KOPT-K1 (cell line): ENCODE data around the gene RBM22.

Experiments used
- H3K27ac ChIP-seq: fragments of 200-600 bp; sonication (generic); 2 replicates; pipeline ENCODE4 v1.5.1; 2016; ENCODE audit warnings: antibody characterized with exemption, mild to moderate bottlenecking, low read depth, low read length; ENCODE audit not compliant: poor library complexity, severe bottlenecking
- H3K36me3 ChIP-seq: fragments of 200-600 bp; sonication (generic); 2 replicates; pipeline ENCODE4 v1.5.1; 2017; ENCODE audit warnings: antibody characterized with exemption, mild to moderate bottlenecking, low read length, moderate library complexity; ENCODE audit not compliant: insufficient read depth
- H3K9me3 ChIP-seq: fragments of 200-600 bp; sonication (generic); 2 replicates; pipeline ENCODE4 v1.5.1; 2017; ENCODE audit warnings: antibody characterized with exemption, low read length, mild to moderate bottlenecking; ENCODE audit not compliant: insufficient read depth, poor library complexity, severe bottlenecking

RBM22 gene

GRCh38 chr5:150692276-150692675 lies 8.6 kb downstream of the RBM22 start:
- peaks cover 80% of the 10 kb centered on the region for H3K36me3 ChIP-seq
- H3K27ac ChIP-seq: no peak overlapping the region
- no peaks in the 10 kb centered on the region for H3K9me3 ChIP-seq

DNA sequence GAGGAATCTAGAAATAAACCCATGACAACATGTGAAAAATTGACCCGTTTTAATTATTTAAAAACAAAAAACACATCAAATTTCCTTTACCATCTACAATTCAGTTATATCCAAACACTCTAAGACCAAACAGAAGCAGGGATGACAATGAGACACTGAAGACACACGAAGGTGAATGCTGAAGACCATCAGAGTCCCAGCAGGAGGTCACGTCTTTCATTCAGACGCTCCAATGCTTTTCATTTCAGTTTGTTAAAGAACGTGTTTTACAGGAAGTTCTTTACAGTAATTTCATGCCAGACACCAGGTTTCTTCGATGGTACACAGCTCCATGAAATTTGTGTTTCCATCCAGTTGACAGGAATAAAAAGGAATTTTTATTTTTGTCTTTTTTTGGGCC lies 10.1 kb downstream of the RBM22 start:
- peaks cover 65% of the 10 kb centered on the region for H3K36me3 ChIP-seq
- no peaks in the 10 kb centered on the region for H3K9me3 ChIP-seq
- H3K27ac ChIP-seq: no peak overlapping the region

DNA sequence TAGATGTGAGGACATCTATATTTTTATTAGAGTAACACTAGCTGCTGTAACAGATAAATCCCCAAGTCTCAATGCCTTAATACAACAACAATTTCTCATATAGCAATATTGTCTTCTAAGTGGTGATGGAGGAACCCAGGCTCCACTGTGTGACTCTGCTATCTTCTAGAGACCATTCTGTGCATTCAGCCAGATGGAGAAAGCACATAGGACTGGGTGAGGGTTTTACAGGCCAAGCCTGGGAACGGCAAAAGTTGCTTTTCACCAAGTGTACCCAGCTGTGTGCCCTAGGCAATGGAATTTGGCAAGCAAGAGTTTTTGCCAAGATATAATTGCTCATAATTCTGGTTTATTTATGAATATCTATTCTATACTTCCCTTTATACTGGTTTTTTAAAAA lies 11.7 kb downstream of the RBM22 start:
- H3K27ac ChIP-seq: no peak overlapping the region
- no peaks in the 10 kb centered on the region for H3K9me3 ChIP-seq
- H3K36me3 ChIP-seq: peaks cover 48% of the 10 kb centered on the region

DNA sequence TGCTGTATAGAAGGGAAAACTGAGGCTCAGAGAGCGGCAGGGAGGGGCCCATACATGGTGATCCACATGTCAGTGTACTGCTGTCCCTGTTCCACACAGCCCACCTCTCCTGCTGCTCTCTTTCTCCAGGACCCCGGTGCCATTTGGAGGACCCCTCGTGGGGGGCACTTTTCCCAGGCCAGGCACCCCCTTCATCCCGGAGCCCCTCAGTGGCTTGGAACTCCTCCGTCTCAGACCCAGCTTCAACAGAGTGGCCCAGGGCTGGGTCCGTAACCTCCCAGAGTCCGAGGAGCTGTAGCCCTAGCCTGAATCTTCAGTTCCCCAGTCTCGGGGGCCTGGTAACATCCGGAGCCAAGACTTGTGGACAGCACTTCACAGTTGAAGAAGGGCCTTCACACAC lies 24.3 kb downstream of the RBM22 start:
- no peaks in the 10 kb centered on the region for H3K36me3 ChIP-seq
- H3K27ac ChIP-seq: no peak overlapping the region
- no peaks in the 10 kb centered on the region for H3K9me3 ChIP-seq

DNA sequence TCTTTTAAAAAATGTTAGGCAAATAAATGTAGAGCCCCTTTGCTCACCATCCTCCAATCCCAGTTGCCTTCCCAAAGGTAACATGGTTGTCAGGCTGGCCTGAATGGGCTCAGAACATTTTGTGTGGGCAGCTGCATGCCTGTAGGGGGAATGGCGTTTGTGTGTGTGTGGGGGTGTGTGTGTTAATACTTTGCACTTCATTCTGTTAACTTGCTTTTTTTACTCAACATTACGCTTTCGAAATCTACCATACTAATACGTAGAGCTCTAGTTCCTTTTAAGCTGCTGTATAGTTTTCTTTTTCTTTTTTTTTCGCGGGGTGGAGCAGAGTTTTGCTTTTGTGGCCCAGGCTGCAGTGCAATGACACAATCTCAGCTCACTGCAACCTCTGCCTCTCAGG lies 25.8 kb downstream of the RBM22 start:
- H3K9me3 ChIP-seq: no peaks in the 10 kb centered on the region
- no peaks in the 10 kb centered on the region for H3K36me3 ChIP-seq

GRCh38 chr5:150674341-150674821 lies 26.5 kb downstream of the RBM22 start:
- H3K27ac ChIP-seq: no peak overlapping the region
- no peaks in the 10 kb centered on the region for H3K9me3 ChIP-seq
- no peaks in the 10 kb centered on the region for H3K36me3 ChIP-seq

More for the DNA sequence above, 25.8 kb downstream of the RBM22 start:
- H3K27ac ChIP-seq: no peak overlapping the region

- no peaks in the 10 kb centered on the region for H3K36me3 ChIP-seq
- no peak overlapping the region for H3K27ac ChIP-seq
- H3K9me3 ChIP-seq: no peaks in the 10 kb centered on the region
Observed at GRCh38 chr5:150672884-150673275, 28.0 kb downstream of the RBM22 start.

DNA sequence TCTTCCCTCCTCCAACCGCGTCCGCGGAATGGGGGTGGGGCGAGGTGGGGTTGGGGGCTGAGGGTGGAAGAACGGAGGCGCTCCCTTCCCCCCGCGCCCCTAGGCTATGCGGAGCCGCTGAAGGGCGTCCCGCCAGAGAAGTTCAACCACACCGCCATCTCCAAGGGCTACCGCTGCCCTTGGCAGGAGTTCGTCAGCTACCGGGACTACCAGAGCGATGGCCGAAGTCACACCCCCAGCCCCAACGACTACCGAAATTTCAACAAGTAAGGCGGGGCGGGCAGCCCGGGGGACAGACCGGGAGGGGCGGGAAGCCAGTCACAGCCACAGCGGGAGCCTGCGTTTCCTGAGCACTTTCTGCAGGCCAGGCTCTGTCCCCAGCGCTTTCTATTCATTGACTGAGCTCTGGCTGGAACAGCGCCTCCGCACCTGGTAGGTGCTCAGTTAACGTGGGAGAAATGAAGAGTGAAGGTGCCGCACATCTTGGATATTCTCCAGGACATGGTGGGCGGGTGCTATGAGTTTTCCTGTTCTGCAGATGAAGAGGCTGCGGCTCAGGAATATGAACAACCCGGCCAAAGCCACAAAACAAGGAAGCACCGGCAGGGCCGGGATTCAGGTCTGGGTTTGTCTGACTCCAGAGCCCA lies 28.5 kb downstream of the RBM22 start:
- no peaks in the 10 kb centered on the region for H3K36me3 ChIP-seq
- H3K27ac ChIP-seq: no peak overlapping the region
- no peaks in the 10 kb centered on the region for H3K9me3 ChIP-seq

- Histone ChIP-seq H3K9me3 (no peaks in the 10 kb centered on the region), H3K36me3 (no peaks in the 10 kb centered on the region), H3K27ac (no peak overlapping the region)
Observed at GRCh38 chr5:150671509-150672236, 29.2 kb downstream of the RBM22 start.

GRCh38 chr5:150670948-150671310 lies 29.9 kb downstream of the RBM22 start:
- Histone ChIP-seq H3K9me3 (no peaks in the 10 kb centered on the region), H3K27ac (no peak overlapping the region), H3K36me3 (no peaks in the 10 kb centered on the region)

DNA sequence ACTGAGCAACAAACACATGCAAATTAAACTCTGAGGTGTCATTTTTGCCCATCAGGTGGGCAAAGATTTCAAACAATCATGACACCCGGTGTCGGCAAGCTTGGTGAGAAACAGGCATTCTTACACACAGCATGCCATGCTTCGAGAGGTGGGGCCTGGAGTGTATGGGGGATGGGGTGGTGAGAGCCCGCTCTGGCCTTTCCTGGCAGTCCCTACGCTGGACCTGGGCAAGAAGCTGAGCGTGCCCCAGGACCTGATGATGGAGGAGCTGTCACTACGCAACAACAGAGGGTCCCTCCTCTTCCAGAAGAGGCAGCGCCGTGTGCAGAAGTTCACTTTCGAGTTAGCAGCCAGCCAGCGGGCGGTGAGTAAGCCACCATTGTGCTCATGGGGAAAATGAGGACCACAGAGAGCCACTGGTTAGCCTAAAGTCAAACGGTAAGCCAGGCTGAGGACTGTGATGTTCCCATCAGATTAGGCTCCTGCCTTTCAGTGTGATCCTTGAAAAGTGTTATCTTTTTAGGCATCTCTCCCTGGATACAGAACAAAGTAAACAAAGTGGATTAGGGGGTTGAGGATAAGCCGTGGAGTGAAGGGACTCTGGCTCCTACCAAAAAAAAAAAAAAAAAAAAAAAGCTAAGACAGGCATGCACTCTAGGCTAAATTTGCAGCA lies 30.5 kb downstream of the RBM22 start:
- no peaks in the 10 kb centered on the region for H3K36me3 ChIP-seq
- no peaks in the 10 kb centered on the region for H3K9me3 ChIP-seq
- H3K27ac ChIP-seq: no peak overlapping the region

GRCh38 chr5:150665044-150665443 lies 35.8 kb downstream of the RBM22 start:
- Histone ChIP-seq H3K9me3 (no peaks in the 10 kb centered on the region), H3K36me3 (no peaks in the 10 kb centered on the region), H3K27ac (no peak overlapping the region)

DNA sequence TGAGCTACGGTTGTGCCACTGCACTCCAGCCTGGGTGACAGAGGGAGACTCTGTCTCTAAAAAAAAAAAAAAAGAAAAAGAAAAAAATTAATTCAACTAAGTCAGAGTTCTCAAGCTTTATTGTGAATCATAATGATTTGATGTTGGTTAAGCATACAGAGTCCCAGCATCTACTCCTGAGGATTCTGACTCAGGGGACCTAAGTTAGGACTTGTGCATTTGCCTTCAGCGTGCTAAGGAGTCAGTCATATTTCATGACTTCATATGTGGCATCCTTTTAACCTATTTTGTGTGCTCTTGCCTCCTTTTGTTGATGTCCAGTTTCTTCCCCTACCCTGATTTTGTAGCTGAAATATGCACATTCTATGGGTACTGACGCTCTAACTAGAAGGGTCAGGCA lies 36.9 kb downstream of the RBM22 start:
- Histone ChIP-seq H3K36me3 (no peaks in the 10 kb centered on the region), H3K9me3 (no peaks in the 10 kb centered on the region), H3K27ac (no peak overlapping the region)

DNA sequence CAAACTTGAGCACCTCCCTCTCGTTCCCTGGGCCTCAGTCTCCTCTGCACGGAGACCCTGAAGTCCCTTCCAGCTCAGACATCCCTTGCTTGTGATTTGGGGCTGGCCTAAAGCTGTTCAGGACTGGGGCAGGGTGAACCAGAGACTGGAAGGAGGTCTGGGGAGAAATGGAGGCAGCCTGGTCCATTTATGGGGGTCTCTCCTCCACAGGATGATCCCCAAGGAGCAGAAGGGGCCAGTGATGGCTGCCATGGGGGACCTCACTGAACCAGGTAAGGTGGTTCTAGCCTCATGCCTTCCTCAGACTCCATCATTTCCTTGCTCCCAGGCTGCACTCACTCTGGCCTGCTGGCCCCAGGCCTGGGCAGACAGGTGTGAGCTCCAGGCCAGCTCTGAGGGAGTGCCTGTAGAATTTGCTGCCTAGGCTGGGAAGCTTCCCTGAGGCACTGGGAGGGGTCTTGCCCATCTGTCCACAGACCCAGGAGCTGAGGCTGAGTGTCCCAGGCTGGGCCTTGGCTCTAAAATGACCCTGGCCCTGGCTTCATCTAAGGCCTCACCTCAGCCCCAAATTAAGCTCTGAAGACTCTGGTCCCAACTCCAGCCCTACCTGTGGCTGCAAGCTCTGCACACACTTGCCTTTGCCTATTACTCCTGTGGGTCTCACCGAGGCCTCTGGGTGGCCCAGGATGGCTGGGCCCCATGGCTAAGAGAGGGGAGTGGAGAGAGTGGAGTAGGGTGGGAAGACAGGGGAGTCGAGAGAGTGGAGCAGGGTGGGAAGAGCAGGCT lies 37.9 kb downstream of the RBM22 start:
- Histone ChIP-seq H3K36me3 (no peaks in the 10 kb centered on the region), H3K27ac (no peak overlapping the region)

More for the DNA sequence above, 37.9 kb downstream of the RBM22 start:
- no peaks in the 10 kb centered on the region for H3K9me3 ChIP-seq
